ENCODE results near the gene PROCR. TPM values are rescaled to one million over a fixed set of nuclear protein-coding genes. Genes with fewer than 3 reads are reported as not detected.

The PROCR gene
- polyA plus RNA-seq: 10 to 100 TPM in 3 of 4 donors, 1 to 10 TPM in 1; 8.3 to 32.1 (median 18.6) TPM
- long read RNA-seq, donor 1, transcript PROCR-201 (4 exons, 1,348 nt): major isoform, 30 of 30 reads
- long read RNA-seq, donor 1, partial matches to known transcripts: 0 of 30 reads
- long read RNA-seq, donor 1, other reads (novel, unspliced or antisense): 0 of 30 reads
- long read RNA-seq, donor 2, transcript PROCR-201 (4 exons, 1,348 nt): major isoform, 5 of 5 reads
- long read RNA-seq, donor 2, partial matches to known transcripts: 0 of 5 reads
- long read RNA-seq, donor 2, other reads (novel, unspliced or antisense): 0 of 5 reads
- long read RNA-seq, donor 3, transcript PROCR-201 (4 exons, 1,348 nt): major isoform, 5 of 5 reads
- long read RNA-seq, donor 3, partial matches to known transcripts: 0 of 5 reads
- long read RNA-seq, donor 3, other reads (novel, unspliced or antisense): 0 of 5 reads
- long read RNA-seq, donor 4: 0 reads
- long read RNA-seq, donor 5, partial matches to known transcripts: 0 of 3 reads
- long read RNA-seq, donor 5, other reads (novel, unspliced or antisense): 0 of 3 reads
- long read RNA-seq, donor 6, transcript PROCR-201 (4 exons, 1,348 nt): major isoform, 10 of 11 reads
- long read RNA-seq, donor 6, partial matches to known transcripts: 0 of 11 reads
- long read RNA-seq, donor 6, other reads (novel, unspliced or antisense): 0 of 11 reads
- long read RNA-seq, donor 7, transcript PROCR-201 (4 exons, 1,348 nt): major isoform, 22 of 22 reads
- long read RNA-seq, donor 7, partial matches to known transcripts: 0 of 22 reads
- long read RNA-seq, donor 7, other reads (novel, unspliced or antisense): 0 of 22 reads
- long read RNA-seq, donor 8, partial matches to known transcripts: 0 of 4 reads
- long read RNA-seq, donor 8, other reads (novel, unspliced or antisense): 0 of 4 reads
- long read RNA-seq, donor 9, partial matches to known transcripts: 21 of 77 reads
- long read RNA-seq, donor 9, other reads (novel, unspliced or antisense): 56 of 77 reads
- long read RNA-seq, donor 10, transcript PROCR-201 (4 exons, 1,348 nt): major isoform, 15 of 15 reads
- long read RNA-seq, donor 10, partial matches to known transcripts: 0 of 15 reads
- long read RNA-seq, donor 10, other reads (novel, unspliced or antisense): 0 of 15 reads

- Histone ChIP-seq H3K36me3 (ENCODE audit: control insufficient read depth in 3 of 3, insufficient read depth in 2 of 3, low read depth in 1 of 3, low read length in 3 of 3) (peaks cover 0 to 11% (median 0%) of the 10 kb centered on the region in 3 donors), H3K4me1 (ENCODE audit: control insufficient read depth in 3 of 3, insufficient read depth in 2 of 3, low read depth in 1 of 3, low read length in 2 of 3) (peaks cover 0 to 26% (median 3%) of the 10 kb centered on the region in 3 donors), H3K27me3 (ENCODE audit: control insufficient read depth in 3 of 3, insufficient read depth in 3 of 3, low read length in 3 of 3) (no peaks in the 10 kb centered on the region), H3K4me3 (ENCODE audit: low read depth in 1 of 3, low read length in 3 of 3) (peak within 1 kb of the TSS in 2 of 3 donors; percentile 28 to 43), H3K27ac (ENCODE audit: low read depth in 1 of 3, low read length in 2 of 3) (peak within 1 kb of the TSS; percentile 1 to 74 (median 73)), H3K9me3 (ENCODE audit: control insufficient read depth in 2 of 2, insufficient read depth in 1 of 2, low read depth in 1 of 2, low read length in 1 of 2) (no peaks in the 10 kb centered on the region)
- FAIRE-seq: no peak
- peak; percentile 90 to 95 for DNase-seq
- WGBS, 3 donors: 4 to 8% (median 5%) methylated on average over 15 to 16 of the region's 16 CpGs
Measured at GRCh38 chr20:35171753-35172433, at the start of gene PROCR. PROCR (plus strand) TSS chr20:35172072; CDS start chr20:35172155, 83 bp downstream.

GRCh38 chr20:35122756-35123405 lies 49.0 kb upstream of the PROCR start:
- no peak overlapping the region for H3K27ac ChIP-seq (ENCODE audit: low read depth in 1 of 3, low read length in 2 of 3)
- 82 to 96% (median 89%) methylated on average over 5 of the region's 5 CpGs for WGBS, 3 donors
- no peak for FAIRE-seq
- H3K4me3 ChIP-seq (ENCODE audit: low read depth in 1 of 3, low read length in 3 of 3): no peak overlapping the region
- no peak for DNase-seq
- no peaks in the 10 kb centered on the region for H3K27me3 ChIP-seq (ENCODE audit: control insufficient read depth in 3 of 3, insufficient read depth in 3 of 3, low read length in 3 of 3)
- no peaks in the 10 kb centered on the region for H3K9me3 ChIP-seq (ENCODE audit: control insufficient read depth in 2 of 2, insufficient read depth in 1 of 2, low read depth in 1 of 2, low read length in 1 of 2)
- no peaks in the 10 kb centered on the region for H3K4me1 ChIP-seq (ENCODE audit: control insufficient read depth in 3 of 3, insufficient read depth in 2 of 3, low read depth in 1 of 3, low read length in 2 of 3)
- H3K36me3 ChIP-seq (ENCODE audit: control insufficient read depth in 3 of 3, insufficient read depth in 2 of 3, low read depth in 1 of 3, low read length in 3 of 3): peaks cover 24 to 55% (median 27%) of the 10 kb centered on the region in 3 donors

GRCh38 chr20:35125753-35126152 lies 46.1 kb upstream of the PROCR start:
- peaks cover 23 to 52% (median 26%) of the 10 kb centered on the region in 3 donors for H3K36me3 ChIP-seq (ENCODE audit: control insufficient read depth in 3 of 3, insufficient read depth in 2 of 3, low read depth in 1 of 3, low read length in 3 of 3)
- H3K9me3 ChIP-seq (ENCODE audit: control insufficient read depth in 2 of 2, insufficient read depth in 1 of 2, low read depth in 1 of 2, low read length in 1 of 2): no peaks in the 10 kb centered on the region
- no peak for FAIRE-seq
- no peak overlapping the region for H3K27ac ChIP-seq (ENCODE audit: low read depth in 1 of 3, low read length in 2 of 3)
- H3K27me3 ChIP-seq (ENCODE audit: control insufficient read depth in 3 of 3, insufficient read depth in 3 of 3, low read length in 3 of 3): no peaks in the 10 kb centered on the region
- H3K4me3 ChIP-seq (ENCODE audit: low read depth in 1 of 3, low read length in 3 of 3): no peak overlapping the region
- no peaks in the 10 kb centered on the region for H3K4me1 ChIP-seq (ENCODE audit: control insufficient read depth in 3 of 3, insufficient read depth in 2 of 3, low read depth in 1 of 3, low read length in 2 of 3)
- WGBS, 3 donors: 89 to 96% (median 92%) methylated on average over 5 of the region's 5 CpGs
- DNase-seq: no peak

GRCh38 chr20:35129647-35130069 lies 42.2 kb upstream of the PROCR start:
- H3K36me3 ChIP-seq (ENCODE audit: control insufficient read depth in 3 of 3, insufficient read depth in 2 of 3, low read depth in 1 of 3, low read length in 3 of 3): peaks cover 16 to 60% (median 19%) of the 10 kb centered on the region in 3 donors
- peak; percentile 20 to 27 for DNase-seq
- 45 to 80% (median 72%) methylated on average over 2 of the region's 2 CpGs for WGBS, 3 donors
- no peak overlapping the region for H3K4me3 ChIP-seq (ENCODE audit: low read depth in 1 of 3, low read length in 3 of 3)
- no peaks in the 10 kb centered on the region for H3K27me3 ChIP-seq (ENCODE audit: control insufficient read depth in 3 of 3, insufficient read depth in 3 of 3, low read length in 3 of 3)
- no peaks in the 10 kb centered on the region for H3K4me1 ChIP-seq (ENCODE audit: control insufficient read depth in 3 of 3, insufficient read depth in 2 of 3, low read depth in 1 of 3, low read length in 2 of 3)
- FAIRE-seq: no peak
- H3K27ac ChIP-seq (ENCODE audit: low read depth in 1 of 3, low read length in 2 of 3): no peak overlapping the region
- H3K9me3 ChIP-seq (ENCODE audit: control insufficient read depth in 2 of 2, insufficient read depth in 1 of 2, low read depth in 1 of 2, low read length in 1 of 2): no peaks in the 10 kb centered on the region

GRCh38 chr20:35131934-35132333 lies 39.9 kb upstream of the PROCR start:
- H3K4me1 ChIP-seq (ENCODE audit: control insufficient read depth in 3 of 3, insufficient read depth in 2 of 3, low read depth in 1 of 3, low read length in 2 of 3): no peaks in the 10 kb centered on the region
- H3K27ac ChIP-seq (ENCODE audit: low read depth in 1 of 3, low read length in 2 of 3): no peak overlapping the region
- FAIRE-seq: no peak
- no peak overlapping the region for H3K4me3 ChIP-seq (ENCODE audit: low read depth in 1 of 3, low read length in 3 of 3)
- no peak for DNase-seq
- H3K9me3 ChIP-seq (ENCODE audit: control insufficient read depth in 2 of 2, insufficient read depth in 1 of 2, low read depth in 1 of 2, low read length in 1 of 2): no peaks in the 10 kb centered on the region
- peaks cover 16 to 68% (median 23%) of the 10 kb centered on the region in 3 donors for H3K36me3 ChIP-seq (ENCODE audit: control insufficient read depth in 3 of 3, insufficient read depth in 2 of 3, low read depth in 1 of 3, low read length in 3 of 3)
- no peaks in the 10 kb centered on the region for H3K27me3 ChIP-seq (ENCODE audit: control insufficient read depth in 3 of 3, insufficient read depth in 3 of 3, low read length in 3 of 3)
- WGBS, 3 donors: 90 to 98% (median 91%) methylated on average over 4 of the region's 4 CpGs

- no peak overlapping the region for H3K27ac ChIP-seq (ENCODE audit: low read depth in 1 of 3, low read length in 2 of 3)
- peaks cover 17 to 77% (median 23%) of the 10 kb centered on the region in 3 donors for H3K36me3 ChIP-seq (ENCODE audit: control insufficient read depth in 3 of 3, insufficient read depth in 2 of 3, low read depth in 1 of 3, low read length in 3 of 3)
- WGBS, 3 donors: 93 to 98% (median 96%) methylated on average over 5 of the region's 5 CpGs
- no peaks in the 10 kb centered on the region for H3K4me1 ChIP-seq (ENCODE audit: control insufficient read depth in 3 of 3, insufficient read depth in 2 of 3, low read depth in 1 of 3, low read length in 2 of 3)
- H3K4me3 ChIP-seq (ENCODE audit: low read depth in 1 of 3, low read length in 3 of 3): no peak overlapping the region
- no peak for DNase-seq
- no peaks in the 10 kb centered on the region for H3K27me3 ChIP-seq (ENCODE audit: control insufficient read depth in 3 of 3, insufficient read depth in 3 of 3, low read length in 3 of 3)
- no peak for FAIRE-seq
- H3K9me3 ChIP-seq (ENCODE audit: control insufficient read depth in 2 of 2, insufficient read depth in 1 of 2, low read depth in 1 of 2, low read length in 1 of 2): no peaks in the 10 kb centered on the region
Measured at GRCh38 chr20:35133031-35133430, 38.8 kb upstream of the PROCR start.

- no peak for FAIRE-seq
- Histone ChIP-seq H3K4me3 (ENCODE audit: low read depth in 1 of 3, low read length in 3 of 3) (peak overlapping the region in 1 of 3 donors; percentile 12), H3K36me3 (ENCODE audit: control insufficient read depth in 3 of 3, insufficient read depth in 2 of 3, low read depth in 1 of 3, low read length in 3 of 3) (peaks cover 17 to 80% (median 23%) of the 10 kb centered on the region in 3 donors), H3K9me3 (ENCODE audit: control insufficient read depth in 2 of 2, insufficient read depth in 1 of 2, low read depth in 1 of 2, low read length in 1 of 2) (no peaks in the 10 kb centered on the region), H3K4me1 (ENCODE audit: control insufficient read depth in 3 of 3, insufficient read depth in 2 of 3, low read depth in 1 of 3, low read length in 2 of 3) (no peaks in the 10 kb centered on the region), H3K27me3 (ENCODE audit: control insufficient read depth in 3 of 3, insufficient read depth in 3 of 3, low read length in 3 of 3) (no peaks in the 10 kb centered on the region), H3K27ac (ENCODE audit: low read depth in 1 of 3, low read length in 2 of 3) (no peak overlapping the region)
- DNase-seq: no peak
- 89 to 94% (median 92%) methylated on average over 5 of the region's 5 CpGs for WGBS, 3 donors
Measured at GRCh38 chr20:35133735-35134134, 38.1 kb upstream of the PROCR start.

Measured in small intestine (tissue), 16 donors.